K562 (cell line): ENCODE measurements around the gene NEURL2. TPM values are rescaled to one million over a fixed set of nuclear protein-coding genes. Genes with fewer than 3 reads are reported as not detected.
A peak's percentile ranks its signal among the peaks of the same experiment; 100 is the strongest.

ENCODE experiments used
- CBFA2T3 ChIP-seq: fragments of 450-650 bp; IDR thresholded peaks from 2 replicates; pipeline ENCODE4 v1.6.1; 2017
- CC2D1A ChIP-seq: fragments of 450-650 bp; IDR thresholded peaks from 2 replicates; pipeline ENCODE4 v1.6.1; 2017; ENCODE audit warnings: mild to moderate bottlenecking
- EP300 ChIP-seq: IDR thresholded peaks from 2 replicates; pipeline ENCODE4 v1.6.1; 2012; ENCODE audit warnings: low read length, improper control_type of control experiment
- MAZ ChIP-seq, 2 experiments: fragments of 450-650 bp in 1 of 2; sonication (generic) in 1 of 2; formaldehyde crosslinking; IDR thresholded peaks in 1 of 2; conservative IDR thresholded peaks in 1 of 2; 2 replicates each; pipeline versions ENCODE4 v1.4.0 to v1.5.0; 2020; ENCODE audit warnings: mild to moderate bottlenecking in 1 of 2, missing genetic modification reagents in 1 of 2
- NR4A1 ChIP-seq, 2 experiments: fragments of 250-450 bp in 1 of 2; fragments of 450-650 bp in 1 of 2; sonication (Bioruptor Pico) in 1 of 2; IDR thresholded peaks; 2 replicates each; pipeline versions ENCODE4 v1.4.0 to v1.6.1; 2016 to 2020; ENCODE audit warnings: mild to moderate bottlenecking in 2 of 2, missing compliant biosample characterization in 1 of 2, missing genetic modification characterization in 1 of 2, moderate library complexity in 1 of 2
- NRF1 ChIP-seq, 2 experiments: fragments of 450-650 bp; IDR thresholded peaks in 1 of 2; conservative IDR thresholded peaks in 1 of 2; 2 replicates each; pipeline ENCODE4 v1.6.1; 2014; ENCODE audit warnings: mild to moderate bottlenecking in 2 of 2
- PHF8 ChIP-seq: fragments of 200-600 bp; sonication (generic); IDR thresholded peaks from 2 replicates; pipeline ENCODE4 v1.6.1; 2012; ENCODE audit warnings: mixed run types, mild to moderate bottlenecking, inconsistent platforms, low read length, moderate library complexity, borderline replicate concordance
- SIX5 ChIP-seq, 2 experiments: IDR thresholded peaks; 2 replicates each; pipeline ENCODE4 v1.6.1; 2011; ENCODE audit warnings: low read length in 2 of 2, borderline replicate concordance in 1 of 2, low read depth in 1 of 2, mild to moderate bottlenecking in 1 of 2, moderate library complexity in 1 of 2; ENCODE audit not compliant: insufficient read depth in 1 of 2
- ZNF12 ChIP-seq: sonication (generic); formaldehyde crosslinking; IDR thresholded peaks from 2 replicates; pipeline ENCODE4 v1.4.0; 2020; ENCODE audit warnings: mild to moderate bottlenecking, missing genetic modification reagents
- ZNF696 ChIP-seq: fragments of 250-450 bp; sonication (Bioruptor Pico); conservative IDR thresholded peaks from 2 replicates; pipeline ENCODE4 v1.4.0; 2020; ENCODE audit warnings: mild to moderate bottlenecking, moderate library complexity
- polyA plus RNA-seq, 8 experiments: library from polyadenylated mRNA; depleted of rRNA in 4 of 8; stranded (reverse) in 5 of 8; unstranded in 3 of 8; fragments of >200 nt; fragmentation: Nextera tagmentation in 2 of 8; fragmentation: Illumina TruSeq in 1 of 8; extraction: Ambion mirVana in 2 of 8; extraction: Trizol in 1 of 8; gene quantifications; 2 replicates each; pipeline versions ENCODE4 v1.2.1 to v1.2.3, GENCODE V29; 2011 to 2014; ENCODE audit warnings: inconsistent platforms in 1 of 8, missing spikeins in 1 of 8
- total RNA-seq, 7 experiments: library from RNA; depleted of rRNA in 6 of 7; stranded (reverse); fragments of >200 nt in 6 of 7; fragmentation: Illumina TruSeq in 2 of 7; extraction: Trizol in 2 of 7; gene quantifications; 2 replicates each; pipeline versions ENCODE4 v1.2.1 to v1.2.3, GENCODE V29; 2011 to 2021; ENCODE audit warnings: low replicate concordance in 1 of 7
- TF ChIP-seq, protein P1 (sequence below): fragments of 450-650 bp; IDR thresholded peaks from 2 replicates; pipeline ENCODE4 v1.6.1; 2016; ENCODE audit warnings: mild to moderate bottlenecking, moderate library complexity
- TF ChIP-seq, protein P2 (sequence below), 2 experiments: fragments of 450-650 bp; IDR thresholded peaks; 2 replicates each; pipeline ENCODE4 v1.6.1; 2016

Gene NEURL2
- total and polyA plus RNA-seq, 9 of the 15 experiments (the other 6 are each of a cell fraction or from before 2014, with no cell fraction given), result 0.22 to 1.9 (median 0.50) TPM; not detected in 1

DNA sequence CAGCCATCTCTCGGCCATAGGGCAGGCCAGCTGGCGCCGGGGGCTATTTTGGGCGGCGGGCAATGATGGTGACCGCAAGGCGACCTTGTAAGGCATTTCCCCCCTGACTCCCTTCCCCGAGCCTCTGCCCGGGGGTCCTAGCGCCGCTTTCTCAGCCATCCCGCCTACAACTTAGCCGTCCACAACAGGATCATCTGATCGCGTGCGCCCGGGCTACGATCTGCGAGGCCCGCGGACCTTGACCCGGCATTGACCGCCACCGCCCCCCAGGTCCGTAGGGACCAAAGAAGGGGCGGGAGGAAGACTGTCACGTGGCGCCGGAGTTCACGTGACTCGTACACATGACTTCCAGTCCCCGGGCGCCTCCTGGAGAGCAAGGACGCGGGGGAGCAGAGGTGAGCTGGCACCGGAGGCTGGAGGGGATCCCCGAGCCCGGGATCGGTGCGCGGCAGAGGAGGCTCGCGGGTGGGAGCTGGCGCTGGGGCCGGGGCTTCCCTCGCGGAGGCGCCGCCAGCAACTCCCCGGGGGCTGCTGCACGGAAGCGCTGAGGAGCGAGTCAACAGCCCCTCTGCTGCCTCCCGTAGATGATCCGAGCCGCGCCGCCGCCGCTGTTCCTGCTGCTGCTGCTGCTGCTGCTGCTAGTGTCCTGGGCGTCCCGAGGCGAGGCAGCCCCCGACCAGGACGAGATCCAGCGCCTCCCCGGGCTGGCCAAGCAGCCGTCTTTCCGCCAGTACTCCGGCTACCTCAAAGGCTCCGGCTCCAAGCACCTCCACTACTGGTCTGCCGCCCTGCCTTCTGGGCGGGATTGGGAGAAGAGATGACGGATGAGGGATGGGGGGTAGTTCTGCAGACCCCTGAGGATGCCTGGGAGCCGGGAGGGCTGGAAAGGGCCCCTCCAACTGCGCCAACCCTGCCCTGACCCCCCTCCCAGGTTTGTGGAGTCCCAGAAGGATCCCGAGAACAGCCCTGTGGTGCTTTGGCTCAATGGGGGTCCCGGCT, at the start of gene NEURL2, which contains the start of gene CTSA (continued):
- TF ChIP-seq, protein P1, sequence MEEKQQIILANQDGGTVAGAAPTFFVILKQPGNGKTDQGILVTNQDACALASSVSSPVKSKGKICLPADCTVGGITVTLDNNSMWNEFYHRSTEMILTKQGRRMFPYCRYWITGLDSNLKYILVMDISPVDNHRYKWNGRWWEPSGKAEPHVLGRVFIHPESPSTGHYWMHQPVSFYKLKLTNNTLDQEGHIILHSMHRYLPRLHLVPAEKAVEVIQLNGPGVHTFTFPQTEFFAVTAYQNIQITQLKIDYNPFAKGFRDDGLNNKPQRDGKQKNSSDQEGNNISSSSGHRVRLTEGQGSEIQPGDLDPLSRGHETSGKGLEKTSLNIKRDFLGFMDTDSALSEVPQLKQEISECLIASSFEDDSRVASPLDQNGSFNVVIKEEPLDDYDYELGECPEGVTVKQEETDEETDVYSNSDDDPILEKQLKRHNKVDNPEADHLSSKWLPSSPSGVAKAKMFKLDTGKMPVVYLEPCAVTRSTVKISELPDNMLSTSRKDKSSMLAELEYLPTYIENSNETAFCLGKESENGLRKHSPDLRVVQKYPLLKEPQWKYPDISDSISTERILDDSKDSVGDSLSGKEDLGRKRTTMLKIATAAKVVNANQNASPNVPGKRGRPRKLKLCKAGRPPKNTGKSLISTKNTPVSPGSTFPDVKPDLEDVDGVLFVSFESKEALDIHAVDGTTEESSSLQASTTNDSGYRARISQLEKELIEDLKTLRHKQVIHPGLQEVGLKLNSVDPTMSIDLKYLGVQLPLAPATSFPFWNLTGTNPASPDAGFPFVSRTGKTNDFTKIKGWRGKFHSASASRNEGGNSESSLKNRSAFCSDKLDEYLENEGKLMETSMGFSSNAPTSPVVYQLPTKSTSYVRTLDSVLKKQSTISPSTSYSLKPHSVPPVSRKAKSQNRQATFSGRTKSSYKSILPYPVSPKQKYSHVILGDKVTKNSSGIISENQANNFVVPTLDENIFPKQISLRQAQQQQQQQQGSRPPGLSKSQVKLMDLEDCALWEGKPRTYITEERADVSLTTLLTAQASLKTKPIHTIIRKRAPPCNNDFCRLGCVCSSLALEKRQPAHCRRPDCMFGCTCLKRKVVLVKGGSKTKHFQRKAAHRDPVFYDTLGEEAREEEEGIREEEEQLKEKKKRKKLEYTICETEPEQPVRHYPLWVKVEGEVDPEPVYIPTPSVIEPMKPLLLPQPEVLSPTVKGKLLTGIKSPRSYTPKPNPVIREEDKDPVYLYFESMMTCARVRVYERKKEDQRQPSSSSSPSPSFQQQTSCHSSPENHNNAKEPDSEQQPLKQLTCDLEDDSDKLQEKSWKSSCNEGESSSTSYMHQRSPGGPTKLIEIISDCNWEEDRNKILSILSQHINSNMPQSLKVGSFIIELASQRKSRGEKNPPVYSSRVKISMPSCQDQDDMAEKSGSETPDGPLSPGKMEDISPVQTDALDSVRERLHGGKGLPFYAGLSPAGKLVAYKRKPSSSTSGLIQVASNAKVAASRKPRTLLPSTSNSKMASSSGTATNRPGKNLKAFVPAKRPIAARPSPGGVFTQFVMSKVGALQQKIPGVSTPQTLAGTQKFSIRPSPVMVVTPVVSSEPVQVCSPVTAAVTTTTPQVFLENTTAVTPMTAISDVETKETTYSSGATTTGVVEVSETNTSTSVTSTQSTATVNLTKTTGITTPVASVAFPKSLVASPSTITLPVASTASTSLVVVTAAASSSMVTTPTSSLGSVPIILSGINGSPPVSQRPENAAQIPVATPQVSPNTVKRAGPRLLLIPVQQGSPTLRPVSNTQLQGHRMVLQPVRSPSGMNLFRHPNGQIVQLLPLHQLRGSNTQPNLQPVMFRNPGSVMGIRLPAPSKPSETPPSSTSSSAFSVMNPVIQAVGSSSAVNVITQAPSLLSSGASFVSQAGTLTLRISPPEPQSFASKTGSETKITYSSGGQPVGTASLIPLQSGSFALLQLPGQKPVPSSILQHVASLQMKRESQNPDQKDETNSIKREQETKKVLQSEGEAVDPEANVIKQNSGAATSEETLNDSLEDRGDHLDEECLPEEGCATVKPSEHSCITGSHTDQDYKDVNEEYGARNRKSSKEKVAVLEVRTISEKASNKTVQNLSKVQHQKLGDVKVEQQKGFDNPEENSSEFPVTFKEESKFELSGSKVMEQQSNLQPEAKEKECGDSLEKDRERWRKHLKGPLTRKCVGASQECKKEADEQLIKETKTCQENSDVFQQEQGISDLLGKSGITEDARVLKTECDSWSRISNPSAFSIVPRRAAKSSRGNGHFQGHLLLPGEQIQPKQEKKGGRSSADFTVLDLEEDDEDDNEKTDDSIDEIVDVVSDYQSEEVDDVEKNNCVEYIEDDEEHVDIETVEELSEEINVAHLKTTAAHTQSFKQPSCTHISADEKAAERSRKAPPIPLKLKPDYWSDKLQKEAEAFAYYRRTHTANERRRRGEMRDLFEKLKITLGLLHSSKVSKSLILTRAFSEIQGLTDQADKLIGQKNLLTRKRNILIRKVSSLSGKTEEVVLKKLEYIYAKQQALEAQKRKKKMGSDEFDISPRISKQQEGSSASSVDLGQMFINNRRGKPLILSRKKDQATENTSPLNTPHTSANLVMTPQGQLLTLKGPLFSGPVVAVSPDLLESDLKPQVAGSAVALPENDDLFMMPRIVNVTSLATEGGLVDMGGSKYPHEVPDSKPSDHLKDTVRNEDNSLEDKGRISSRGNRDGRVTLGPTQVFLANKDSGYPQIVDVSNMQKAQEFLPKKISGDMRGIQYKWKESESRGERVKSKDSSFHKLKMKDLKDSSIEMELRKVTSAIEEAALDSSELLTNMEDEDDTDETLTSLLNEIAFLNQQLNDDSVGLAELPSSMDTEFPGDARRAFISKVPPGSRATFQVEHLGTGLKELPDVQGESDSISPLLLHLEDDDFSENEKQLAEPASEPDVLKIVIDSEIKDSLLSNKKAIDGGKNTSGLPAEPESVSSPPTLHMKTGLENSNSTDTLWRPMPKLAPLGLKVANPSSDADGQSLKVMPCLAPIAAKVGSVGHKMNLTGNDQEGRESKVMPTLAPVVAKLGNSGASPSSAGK, result peak; percentile 93
- no peak for TF ChIP-seq ZNF696 (CRISPR knock-in tag)
- TF ChIP-seq CC2D1A, result 0 out of 2 replicates have a peak, but pooled peaks have one; percentile 22
- peak; percentile 72; the same call in 1 of the 2 replicates for TF ChIP-seq PHF8
- TF ChIP-seq, protein P2, sequence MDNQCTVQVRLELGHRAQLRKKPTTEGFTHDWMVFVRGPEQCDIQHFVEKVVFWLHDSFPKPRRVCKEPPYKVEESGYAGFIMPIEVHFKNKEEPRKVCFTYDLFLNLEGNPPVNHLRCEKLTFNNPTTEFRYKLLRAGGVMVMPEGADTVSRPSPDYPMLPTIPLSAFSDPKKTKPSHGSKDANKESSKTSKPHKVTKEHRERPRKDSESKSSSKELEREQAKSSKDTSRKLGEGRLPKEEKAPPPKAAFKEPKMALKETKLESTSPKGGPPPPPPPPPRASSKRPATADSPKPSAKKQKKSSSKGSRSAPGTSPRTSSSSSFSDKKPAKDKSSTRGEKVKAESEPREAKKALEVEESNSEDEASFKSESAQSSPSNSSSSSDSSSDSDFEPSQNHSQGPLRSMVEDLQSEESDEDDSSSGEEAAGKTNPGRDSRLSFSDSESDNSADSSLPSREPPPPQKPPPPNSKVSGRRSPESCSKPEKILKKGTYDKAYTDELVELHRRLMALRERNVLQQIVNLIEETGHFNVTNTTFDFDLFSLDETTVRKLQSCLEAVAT (IDR thresholded peaks at IDR 0.05), result peak in 1 of 2 experiments; percentile 42; a peak in 2 of 4 replicates
- peak; percentile 67; the same call in 1 of the 2 replicates for TF ChIP-seq ZNF12 (CRISPR knock-in tag)
- 0 out of 4 replicates have a peak, but pooled peaks of 1 of the 2 experiments have one; percentile 19 for TF ChIP-seq SIX5 (IDR thresholded peaks at IDR 0.05; ENCODE audit: borderline replicate concordance in 1 of 2, insufficient read depth in 1 of 2, low read depth in 1 of 2, low read length in 2 of 2)
- TF ChIP-seq NR4A1 (CRISPR knock-in tag; IDR thresholded peaks at IDR 0.05), result no peak
- TF ChIP-seq NR4A1 (tag; IDR thresholded peaks at IDR 0.05), result peak; percentile 56; the same call in 1 of the 2 replicates
- peak; percentile 27 to 36; a peak in 2 of 4 replicates for TF ChIP-seq NRF1 (conservative IDR thresholded peaks at IDR 0.05 in 1 of 2, IDR thresholded peaks at IDR 0.05 in 1 of 2)
- TF ChIP-seq MAZ (CRISPR knock-in tag; conservative IDR thresholded peaks at IDR 0.05 in 1 of 2, IDR thresholded peaks at IDR 0.05 in 1 of 2), result peak; percentile 75 to 91
- TF ChIP-seq CBFA2T3, result 0 out of 2 replicates have a peak, but pooled peaks have one; percentile 18
- peak; percentile 42; the same call in 1 of the 2 replicates for TF ChIP-seq EP300
